PC-3 (cell line): ENCODE measurements around the gene MAP2. TPM values are rescaled to one million over a fixed set of nuclear protein-coding genes. Genes with fewer than 3 reads are reported as not detected.

Experiments
- ATAC-seq: fragments of 200-7000 bp; cut with Tn5 transposase; 2 replicates; pipeline ENCODE4 v1.9.1; 2020; ENCODE audit warnings: mild to moderate bottlenecking, moderate library complexity
- BruUV-seq: library from RNA; stranded (reverse); fragments of 400-500 nt; replicated peaks from 2 replicates; lab custom pipeline; 2021; lab: Mats Ljungman, UMichigan
- CTCF ChIA-PET: fragments of 300-600 bp; sonication (Branson Sonifier 250); formaldehyde crosslinking; loops from one replicate; lab custom pipeline; 2022; ENCODE audit warnings: antibody characterized with exemption; lab: Charles Lee
- POLR2A ChIA-PET: fragments of 300-600 bp; sonication (Branson Sonifier 250); formaldehyde crosslinking; loops from one replicate; lab custom pipeline; 2022; ENCODE audit warnings: antibody characterized with exemption; ENCODE audit not compliant: unreplicated experiment; lab: Charles Lee
- DNase-seq: peaks from one replicate; pipeline ENCODE4 v3.0.0-alpha.2; 2015
- H2AFZ ChIP-seq: fragments of 300-600 bp; sonication (generic); 2 replicates; pipeline ENCODE4 v1.6.0; 2016; ENCODE audit warnings: antibody characterized with exemption, low read length
- H3F3A ChIP-seq: fragments of 300-600 bp; sonication (generic); one replicate; pipeline ENCODE4 v1.6.0; 2017; ENCODE audit warnings: antibody characterized with exemption, low read length, control low read depth, mild to moderate bottlenecking; ENCODE audit not compliant: unreplicated experiment
- H3K27ac ChIP-seq: fragments of 300-600 bp; sonication (generic); 2 replicates; pipeline ENCODE4 v1.5.1; 2016; ENCODE audit warnings: mild to moderate bottlenecking, low read length
- H3K27me3 ChIP-seq: fragments of 300-600 bp; sonication (generic); 2 replicates; pipeline ENCODE4 v1.6.1; 2016; ENCODE audit warnings: low read length, mixed read lengths
- H3K36me3 ChIP-seq: fragments of 300-600 bp; sonication (generic); 2 replicates; pipeline ENCODE4 v1.6.1; 2016; ENCODE audit warnings: low read depth, mixed run types, low read length, mixed read lengths
- H3K4me1 ChIP-seq: fragments of 300-600 bp; sonication (generic); 2 replicates; pipeline ENCODE4 v1.5.1; 2016; ENCODE audit warnings: low read length; ENCODE audit not compliant: insufficient read depth
- H3K4me2 ChIP-seq: fragments of 300-600 bp; sonication (generic); 2 replicates; pipeline ENCODE4 v1.6.0; 2016; ENCODE audit warnings: low read length
- H3K4me3 ChIP-seq: fragments of 300-600 bp; sonication (generic); 2 replicates; pipeline ENCODE4 v1.5.1; 2016; ENCODE audit warnings: mild to moderate bottlenecking, low read length, mixed read lengths
- H3K79me2 ChIP-seq: fragments of 300-600 bp; sonication (generic); 2 replicates; pipeline ENCODE4 v1.6.1; 2017; ENCODE audit warnings: low read length, mixed read lengths
- H3K9ac ChIP-seq: fragments of 300-600 bp; sonication (generic); 2 replicates; pipeline ENCODE4 v1.6.0; 2016; ENCODE audit warnings: mild to moderate bottlenecking, low read length
- H3K9me2 ChIP-seq: fragments of 300-600 bp; sonication (generic); replicated peaks from 2 replicates; pipeline ENCODE4 v1.6.1; 2016; ENCODE audit warnings: mixed run types, low read length, mixed read lengths
- H3K9me3 ChIP-seq: fragments of 300-600 bp; sonication (generic); 2 replicates; pipeline ENCODE4 v1.6.1; 2016; ENCODE audit warnings: low read length, mixed read lengths
- H4K20me1 ChIP-seq: fragments of 300-600 bp; sonication (generic); 2 replicates; pipeline ENCODE4 v1.6.1; 2016; ENCODE audit warnings: low read length, mixed read lengths
- EZH2 ChIP-seq: fragments of 300-600 bp; sonication (generic); IDR thresholded peaks from one replicate; pipeline ENCODE4 v1.6.1; 2017; ENCODE audit warnings: antibody characterized with exemption, mild to moderate bottlenecking, low read length; ENCODE audit not compliant: unreplicated experiment
- EZH2phosphoT487 ChIP-seq: fragments of 300-600 bp; sonication (generic); IDR thresholded peaks from 2 replicates; pipeline ENCODE4 v1.6.1; 2018; ENCODE audit warnings: mild to moderate bottlenecking, antibody characterized with exemption, low read length, borderline replicate concordance
- intact Hi-C: fragments of 100-400 bp; cut with micrococcal nuclease; formaldehyde crosslinking; loops from 2 replicates; pipeline ENCODE4 v1.9.0; 2023
- total RNA-seq: library from RNA; depleted of rRNA; stranded (reverse); fragments of >200 nt; gene quantifications from 2 replicates; pipeline ENCODE4 v1.2.3, GENCODE V29; 2014
- TF ChIP-seq, protein P1 (sequence below): fragments of 300-600 bp; sonication (generic); conservative IDR thresholded peaks from 2 replicates; pipeline ENCODE4 v1.5.1; 2017; ENCODE audit warnings: antibody characterized with exemption, low read depth, mild to moderate bottlenecking, low read length

MAP2 gene
- total RNA-seq, 1 experiment from 2014 or later, result 2.1 TPM

- H3K79me2 ChIP-seq, result no peaks in the 10 kb centered on the region
- H4K20me1 ChIP-seq, result no peaks in the 10 kb centered on the region
These were observed 22.1 kb upstream of the MAP2 start for GRCh38 chr2:209401788-209402187.

DNA sequence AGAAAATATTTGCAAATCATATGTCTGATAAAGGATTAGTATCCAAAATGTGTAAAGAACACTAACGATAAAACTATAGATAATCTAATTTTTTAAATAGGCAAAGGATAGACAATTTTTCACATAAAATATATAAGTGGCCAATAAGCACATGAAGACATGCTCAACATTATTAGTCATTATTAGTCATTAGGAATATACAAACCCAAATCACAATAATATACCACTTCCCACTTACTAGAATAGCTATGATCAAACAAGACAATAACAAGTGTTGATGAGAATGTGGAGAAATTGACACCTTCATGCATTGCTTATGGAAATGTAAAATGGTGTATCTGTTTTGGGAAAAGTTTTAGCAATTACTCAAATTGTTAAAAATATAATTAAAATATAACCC lies 12.6 kb upstream of the MAP2 start:
- H3K9ac ChIP-seq, result no peak overlapping the region
- H3K4me3 ChIP-seq, result no peak overlapping the region
- H3K27me3 ChIP-seq, result no peaks in the 10 kb centered on the region
- TF ChIP-seq EZH2phosphoT487, result no peak
- POLR2A ChIA-PET, result no interaction called here
- no peak for ATAC-seq
- H3K4me1 ChIP-seq, result no peaks in the 10 kb centered on the region
- no peak overlapping the region for H3K4me2 ChIP-seq
- no peak overlapping the region for H2AFZ ChIP-seq
- no peaks in the 10 kb centered on the region for H4K20me1 ChIP-seq
- no peaks in the 10 kb centered on the region for H3K9me3 ChIP-seq
- H3F3A ChIP-seq, result no peaks in the 10 kb centered on the region
- no peaks in the 10 kb centered on the region for H3K36me3 ChIP-seq
- H3K9me2 ChIP-seq, result no peaks in the 10 kb centered on the region
- intact Hi-C loops, result no loop called here
- no TSS peak for BruUV-seq
- no peak for DNase-seq
- CTCF ChIA-PET, result no interaction called here
- no peak overlapping the region for H3K27ac ChIP-seq
- H3K79me2 ChIP-seq, result no peaks in the 10 kb centered on the region

More at GRCh38 chr2:209401788-209402187, 22.1 kb upstream of the MAP2 start:
- H3K9ac ChIP-seq, result no peak overlapping the region
- ATAC-seq (no peak), DNase-seq (no peak)
- no peaks in the 10 kb centered on the region for H3K27me3 ChIP-seq
- no peaks in the 10 kb centered on the region for H3K9me3 ChIP-seq
- H3F3A ChIP-seq, result no peaks in the 10 kb centered on the region
- H3K9me2 ChIP-seq, result no peaks in the 10 kb centered on the region
- no peaks in the 10 kb centered on the region for H3K4me1 ChIP-seq
- CTCF ChIA-PET, result no interaction called here
- POLR2A ChIA-PET, result no interaction called here
- no peak overlapping the region for H3K4me3 ChIP-seq
- no peak overlapping the region for H2AFZ ChIP-seq
- TF ChIP-seq EZH2 (no peak), EZH2phosphoT487 (no peak)
- TF ChIP-seq, protein P1, sequence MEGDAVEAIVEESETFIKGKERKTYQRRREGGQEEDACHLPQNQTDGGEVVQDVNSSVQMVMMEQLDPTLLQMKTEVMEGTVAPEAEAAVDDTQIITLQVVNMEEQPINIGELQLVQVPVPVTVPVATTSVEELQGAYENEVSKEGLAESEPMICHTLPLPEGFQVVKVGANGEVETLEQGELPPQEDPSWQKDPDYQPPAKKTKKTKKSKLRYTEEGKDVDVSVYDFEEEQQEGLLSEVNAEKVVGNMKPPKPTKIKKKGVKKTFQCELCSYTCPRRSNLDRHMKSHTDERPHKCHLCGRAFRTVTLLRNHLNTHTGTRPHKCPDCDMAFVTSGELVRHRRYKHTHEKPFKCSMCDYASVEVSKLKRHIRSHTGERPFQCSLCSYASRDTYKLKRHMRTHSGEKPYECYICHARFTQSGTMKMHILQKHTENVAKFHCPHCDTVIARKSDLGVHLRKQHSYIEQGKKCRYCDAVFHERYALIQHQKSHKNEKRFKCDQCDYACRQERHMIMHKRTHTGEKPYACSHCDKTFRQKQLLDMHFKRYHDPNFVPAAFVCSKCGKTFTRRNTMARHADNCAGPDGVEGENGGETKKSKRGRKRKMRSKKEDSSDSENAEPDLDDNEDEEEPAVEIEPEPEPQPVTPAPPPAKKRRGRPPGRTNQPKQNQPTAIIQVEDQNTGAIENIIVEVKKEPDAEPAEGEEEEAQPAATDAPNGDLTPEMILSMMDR, result no peak
- no peak overlapping the region for H3K27ac ChIP-seq
- H3K4me2 ChIP-seq, result no peak overlapping the region
- intact Hi-C loops, result no loop called here
- H3K36me3 ChIP-seq, result no peaks in the 10 kb centered on the region
- BruUV-seq, result no TSS peak

- Histone ChIP-seq H4K20me1 (no peaks in the 10 kb centered on the region), H2AFZ (no peak overlapping the region), H3K4me3 (no peak overlapping the region), H3K9me3 (no peaks in the 10 kb centered on the region), H3K4me1 (no peaks in the 10 kb centered on the region), H3F3A (no peaks in the 10 kb centered on the region), H3K36me3 (no peaks in the 10 kb centered on the region), H3K27ac (no peak overlapping the region), H3K9me2 (no peaks in the 10 kb centered on the region), H3K79me2 (no peaks in the 10 kb centered on the region), H3K9ac (no peak overlapping the region), H3K4me2 (no peak overlapping the region), H3K27me3 (no peaks in the 10 kb centered on the region)
- ChIA-PET CTCF (no interaction called here), POLR2A (no interaction called here)
- ATAC-seq, result no peak
- TF ChIP-seq EZH2phosphoT487 (no peak), EZH2 (no peak)
- TF ChIP-seq, protein P1, result no peak
- intact Hi-C loops, result no loop called here
- DNase-seq, result peak; percentile 29
- BruUV-seq, result no TSS peak
These were observed 12.1 kb upstream of the MAP2 start for GRCh38 chr2:209411718-209412117.
